Stomach smooth muscle (tissue), 2 donors: ENCODE data around the gene TGM5.
"Not testable (repeated sequence)": the region's sequence is repeated elsewhere in the genome, so short reads cannot be mapped to it uniquely, and the experiment has no call there.

Experiments
- H3K27ac ChIP-seq: one replicate; pipeline ENCODE4 v1.7.0; 2013; ENCODE audit warnings: mild to moderate bottlenecking, low read length, inconsistent platforms
- H3K27me3 ChIP-seq, 2 donors: one replicate each; pipeline ENCODE4 v1.7.0; 2013; ENCODE audit warnings: low read length in 2 of 2; ENCODE audit not compliant: insufficient read depth in 2 of 2, control insufficient read depth in 1 of 2
- H3K36me3 ChIP-seq, 2 donors: one replicate each; pipeline ENCODE4 v1.7.0; 2013; ENCODE audit warnings: low read length in 2 of 2; ENCODE audit not compliant: control insufficient read depth in 2 of 2, insufficient read depth in 2 of 2
- H3K4me1 ChIP-seq: one replicate; pipeline ENCODE4 v1.7.0; 2013; ENCODE audit warnings: low read length; ENCODE audit not compliant: control insufficient read depth, insufficient read depth
- H3K4me3 ChIP-seq, 2 donors: one replicate each; pipeline ENCODE4 v1.7.0; 2013; ENCODE audit warnings: low read length in 2 of 2
- H3K9ac ChIP-seq, 2 donors: one replicate each; pipeline ENCODE4 v1.7.0; 2013; ENCODE audit warnings: low read length in 2 of 2, mild to moderate bottlenecking in 1 of 2
- H3K9me3 ChIP-seq, 2 donors: one replicate each; pipeline ENCODE4 v1.7.0; 2013; ENCODE audit warnings: low read length in 2 of 2; ENCODE audit not compliant: control insufficient read depth in 2 of 2
- donor health status: healthy.
- donor health status: Pancreatic carcinoma.

TGM5 gene

DNA sequence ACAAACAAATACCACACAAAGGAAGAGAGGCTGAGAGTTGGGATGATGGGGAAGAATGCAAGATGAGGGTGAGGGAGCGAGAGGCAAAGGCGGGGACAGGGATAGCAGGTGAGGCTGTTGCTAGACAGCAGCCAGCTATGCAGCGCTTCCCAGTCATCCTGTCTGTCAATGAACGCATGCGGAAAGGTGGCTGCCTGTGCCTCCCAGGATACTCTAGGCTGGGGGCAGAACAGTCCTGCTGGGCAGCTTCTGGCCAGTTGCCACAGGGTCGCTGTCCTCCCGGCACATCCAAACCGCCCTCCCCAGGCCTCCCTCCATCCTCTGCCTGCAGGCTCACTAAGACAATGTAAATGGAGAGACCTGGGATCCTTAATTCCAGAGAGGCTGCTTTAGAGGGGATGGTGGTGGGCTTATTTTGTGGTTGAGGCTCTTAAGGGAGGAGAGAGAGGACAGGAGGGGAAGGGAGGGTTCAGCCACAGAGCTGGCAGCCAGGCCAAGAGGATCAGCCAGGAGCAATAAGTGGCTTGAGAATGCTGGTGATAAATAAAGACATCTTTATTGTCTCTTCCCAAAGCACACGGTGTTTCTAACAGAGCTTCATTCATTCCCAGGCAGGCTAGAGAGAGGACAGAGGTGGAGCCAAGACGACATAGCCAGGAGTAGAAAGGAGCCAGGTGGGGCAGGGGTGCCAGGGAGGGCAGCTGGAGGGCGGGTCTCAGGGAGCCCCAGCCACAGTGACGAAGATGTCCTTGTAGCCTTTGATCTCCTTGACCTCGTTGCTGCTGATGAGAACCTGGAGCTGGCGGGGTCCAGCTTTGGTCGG is 9.2 kb upstream of the TGM5 start:
- Histone ChIP-seq H3K9me3 (peaks cover 2 to 3% of the 10 kb centered on the region in 2 donors), H3K4me3 (no peak overlapping the region), H3K4me1 (no peaks in the 10 kb centered on the region), H3K27me3 (peaks cover 0 to 12% of the 10 kb centered on the region in 2 donors), H3K36me3 (no peaks in the 10 kb centered on the region), H3K9ac (no peak overlapping the region), H3K27ac (no peak overlapping the region)

DNA sequence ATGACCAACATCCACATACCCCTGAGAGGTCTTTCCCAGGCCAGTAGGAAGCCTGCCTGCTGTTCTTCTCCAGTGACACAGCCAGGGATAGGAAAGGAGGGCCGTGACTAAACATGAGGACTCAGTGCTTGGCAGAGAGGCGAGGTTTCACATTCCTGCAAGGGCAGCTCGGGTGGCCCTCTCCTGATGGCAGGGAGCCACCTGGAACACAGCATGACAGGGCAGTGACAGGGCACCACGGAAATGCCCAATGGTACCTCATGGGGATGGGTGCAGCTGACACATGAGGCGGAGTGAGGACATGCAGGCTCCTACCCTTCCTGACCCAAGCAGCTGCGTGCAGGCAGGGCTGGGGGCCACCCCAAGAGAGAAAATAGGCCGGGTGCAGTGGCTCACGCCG is 7.4 kb upstream of the TGM5 start:
- Histone ChIP-seq H3K4me1 (no peaks in the 10 kb centered on the region), H3K27ac (no peak overlapping the region), H3K36me3 (no peaks in the 10 kb centered on the region), H3K9me3 (peaks cover 2 to 3% of the 10 kb centered on the region in 2 donors), H3K4me3 (no peak overlapping the region), H3K9ac (no peak overlapping the region), H3K27me3 (peaks cover 2 to 11% of the 10 kb centered on the region in 2 donors)

DNA sequence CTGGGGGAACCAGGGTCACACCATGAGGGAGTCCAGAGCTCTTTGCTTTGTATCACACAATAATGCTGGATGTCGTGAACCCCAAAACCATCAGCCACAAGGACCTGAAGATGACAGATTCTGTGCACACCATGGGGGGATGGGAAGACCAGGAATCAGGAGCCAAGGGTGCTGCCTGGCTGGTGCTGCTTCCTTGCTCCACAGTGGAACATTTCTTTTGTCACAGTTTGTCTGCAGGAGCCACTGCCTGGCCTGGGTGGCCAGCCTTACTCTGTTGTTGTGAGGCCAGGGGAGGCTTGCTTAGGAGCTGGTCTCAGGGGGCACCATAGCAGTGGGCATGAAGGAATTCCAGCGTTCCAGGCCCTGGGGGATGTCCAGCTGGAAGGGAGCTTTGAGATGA is 6.5 kb upstream of the TGM5 start:
- Histone ChIP-seq H3K36me3 (no peaks in the 10 kb centered on the region), H3K4me1 (no peaks in the 10 kb centered on the region), H3K27ac (no peak overlapping the region), H3K4me3 (no peak overlapping the region), H3K27me3 (peaks cover 7 to 14% of the 10 kb centered on the region in 2 donors), H3K9ac (no peak overlapping the region), H3K9me3 (peaks cover 2 to 3% of the 10 kb centered on the region in 2 donors)

DNA sequence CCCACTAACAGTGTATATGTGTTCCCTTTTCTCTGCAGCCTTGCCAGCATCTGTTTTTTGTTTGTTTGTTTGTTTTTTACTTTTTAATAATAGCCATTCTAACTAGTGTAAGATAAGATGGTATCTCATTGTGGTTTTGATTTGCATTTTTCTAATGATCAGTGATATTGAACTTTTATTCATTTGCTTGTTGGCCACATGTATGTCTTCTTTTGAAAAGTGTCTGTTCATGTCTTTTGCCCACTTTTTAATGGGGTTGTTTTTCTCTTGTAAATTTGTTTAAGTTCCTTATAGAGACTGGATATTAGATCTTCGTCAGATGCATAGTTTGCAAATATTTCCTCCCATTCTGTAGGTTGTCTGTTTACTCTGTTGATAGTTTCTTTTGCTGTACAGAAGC is 5.2 kb upstream of the TGM5 start:
- H3K27me3 ChIP-seq = peaks cover 7 to 14% of the 10 kb centered on the region in 2 donors
- not testable (repeated sequence) for H3K27ac ChIP-seq, H3K36me3 ChIP-seq, H3K4me3 ChIP-seq, H3K9me3 ChIP-seq, H3K9ac ChIP-seq, H3K4me1 ChIP-seq

DNA sequence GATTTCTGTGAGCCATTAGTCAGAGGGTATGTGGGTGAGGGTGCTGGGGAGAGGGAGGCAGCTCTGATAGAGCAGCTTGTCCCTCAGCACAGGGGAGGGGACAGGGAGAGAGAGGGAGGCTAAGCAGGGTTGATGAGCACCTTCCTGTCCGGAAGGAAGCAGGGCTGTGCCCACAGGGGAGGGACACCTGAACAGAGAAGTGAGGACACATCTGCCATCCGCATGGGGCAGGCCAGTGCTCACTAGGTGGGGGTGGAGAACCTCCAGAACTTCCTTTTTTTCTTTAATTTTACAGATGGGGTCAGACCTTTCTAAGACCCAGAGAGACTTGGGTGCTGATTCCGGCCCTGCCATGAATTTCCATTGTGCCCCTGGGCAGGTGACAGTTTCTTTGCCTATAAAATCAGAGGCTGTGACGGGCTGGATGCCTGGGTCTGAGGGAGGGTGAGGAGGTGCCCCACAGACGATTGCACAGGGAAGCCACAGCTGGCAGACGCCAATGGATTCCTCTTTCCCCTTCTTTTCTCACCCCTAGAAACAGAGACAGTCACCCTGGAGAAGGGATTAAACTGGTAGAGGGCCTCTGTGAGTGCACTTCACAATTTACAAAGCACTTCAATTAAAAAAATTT is 4.1 kb upstream of the TGM5 start:
- no peaks in the 10 kb centered on the region for H3K36me3 ChIP-seq

DNA sequence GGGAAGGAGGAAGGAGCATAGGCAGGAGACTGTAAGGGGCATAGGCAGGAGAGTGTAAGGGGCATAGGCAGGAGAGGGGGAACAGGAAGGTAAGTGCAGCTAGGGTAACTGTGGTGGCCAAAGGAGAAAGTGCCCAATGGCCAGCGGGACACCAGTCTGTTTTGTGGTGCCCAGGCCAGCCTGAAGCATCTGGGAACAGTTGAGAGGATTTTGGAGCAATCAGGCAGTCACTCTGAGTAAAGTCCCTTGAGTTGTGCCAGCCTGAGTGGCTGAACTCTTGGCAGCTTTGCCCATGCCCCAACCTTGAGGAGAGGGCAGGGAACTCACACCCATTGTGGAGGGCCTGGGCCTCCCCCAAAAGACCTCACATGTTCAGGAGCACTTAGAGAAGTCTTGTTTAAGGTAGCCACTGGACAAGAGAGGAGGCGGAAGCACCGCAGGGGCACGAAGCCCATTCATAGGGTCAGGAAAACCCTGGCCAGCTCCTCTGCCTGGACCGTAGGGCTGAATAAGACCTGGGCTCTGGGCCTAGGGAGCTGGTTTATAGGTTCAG is 3.5 kb upstream of the TGM5 start:
- H3K9me3 ChIP-seq = peaks cover 2 to 3% of the 10 kb centered on the region in 2 donors
- no peaks in the 10 kb centered on the region for H3K36me3 ChIP-seq
- no peak overlapping the region for H3K4me3 ChIP-seq
- peaks cover 7 to 8% of the 10 kb centered on the region in 2 donors for H3K27me3 ChIP-seq
- no peaks in the 10 kb centered on the region for H3K4me1 ChIP-seq
- no peak overlapping the region for H3K9ac ChIP-seq
- no peak overlapping the region for H3K27ac ChIP-seq

More for the DNA sequence above, 4.1 kb upstream of the TGM5 start:
- no peak overlapping the region for H3K27ac ChIP-seq
- no peak overlapping the region for H3K9ac ChIP-seq
- H3K9me3 ChIP-seq = peaks cover 2 to 3% of the 10 kb centered on the region in 2 donors
- H3K4me3 ChIP-seq = no peak overlapping the region
- H3K4me1 ChIP-seq = no peaks in the 10 kb centered on the region
- H3K27me3 ChIP-seq = peaks cover 7 to 11% of the 10 kb centered on the region in 2 donors

DNA sequence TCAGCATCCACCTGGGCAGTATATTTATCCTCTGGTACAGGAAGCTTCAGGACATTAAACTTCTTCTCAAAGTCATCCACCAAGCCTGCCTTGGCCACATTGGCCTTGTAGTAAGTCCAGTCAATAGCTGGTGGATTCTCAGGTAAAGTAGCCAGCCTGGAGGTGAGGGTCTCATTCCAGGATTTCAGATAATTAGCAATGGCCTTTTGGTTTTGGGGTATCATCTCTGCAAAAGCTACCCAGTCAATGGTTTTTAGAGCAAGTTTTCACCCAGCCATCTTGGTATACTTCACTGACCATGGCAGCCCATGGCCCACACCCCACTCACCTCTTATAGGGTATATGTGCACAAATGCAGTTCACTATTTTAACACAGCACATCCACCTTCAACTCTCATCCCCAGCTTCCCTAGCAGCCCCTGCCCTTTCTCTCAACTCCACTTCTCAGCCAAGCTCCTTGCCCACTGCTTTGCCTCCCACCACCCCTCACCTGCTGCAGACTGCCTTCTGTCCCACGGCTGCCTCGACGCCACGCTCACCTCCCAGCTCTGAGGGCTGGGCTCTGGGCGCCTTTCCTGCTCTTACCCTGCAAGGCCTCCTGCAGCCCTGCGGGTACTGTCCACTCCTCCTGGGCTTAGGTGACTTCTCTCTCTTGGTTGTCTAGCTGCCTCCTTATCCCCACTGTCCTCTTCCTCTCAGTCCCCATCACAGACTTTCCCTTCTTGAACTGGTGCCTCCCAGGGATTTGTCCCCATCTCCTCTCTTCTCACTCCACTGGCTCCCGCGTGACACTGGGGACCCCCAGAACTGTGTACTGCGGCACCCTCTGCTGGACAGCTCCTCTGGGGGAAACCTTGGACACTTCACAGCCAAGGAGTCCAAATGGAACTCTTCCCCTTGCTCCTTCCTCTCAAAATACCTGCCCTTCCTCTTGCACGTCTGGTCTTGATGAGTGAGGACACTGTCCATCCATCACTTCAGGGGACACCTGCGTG is 1.7 kb upstream of the TGM5 start:
- H3K27me3 ChIP-seq = peaks cover 6 to 7% of the 10 kb centered on the region in 2 donors
- no peaks in the 10 kb centered on the region for H3K36me3 ChIP-seq
- H3K9ac ChIP-seq = no peak overlapping the region
- no peak overlapping the region for H3K4me3 ChIP-seq
- peaks cover 2 to 3% of the 10 kb centered on the region in 2 donors for H3K9me3 ChIP-seq
- H3K27ac ChIP-seq = no peak overlapping the region
- H3K4me1 ChIP-seq = no peaks in the 10 kb centered on the region

DNA sequence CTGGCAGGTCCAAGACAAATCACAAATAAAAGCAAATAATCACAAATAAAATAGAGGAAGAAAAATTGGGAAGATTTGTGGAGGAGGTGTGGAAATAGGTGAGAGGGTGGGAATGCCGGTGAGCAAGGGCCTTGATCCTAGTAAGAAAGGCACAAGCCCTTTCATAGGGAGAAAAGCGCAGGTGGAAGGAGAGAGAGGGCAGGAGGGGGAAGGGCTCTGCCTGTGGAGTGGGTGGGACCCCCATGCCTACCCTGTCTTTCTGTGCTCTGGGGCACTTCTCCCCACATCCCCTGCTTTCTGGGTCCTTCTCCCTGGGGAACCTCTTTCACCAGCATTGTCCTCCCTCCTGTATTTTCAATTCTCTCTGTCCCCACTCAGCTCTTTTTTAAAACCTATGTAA is 711 bp upstream of the TGM5 start:
- H3K9ac ChIP-seq = no peak overlapping the region
- no peak overlapping the region for H3K4me3 ChIP-seq
- H3K9me3 ChIP-seq = peaks cover 2% of the 10 kb centered on the region in 2 donors
- peaks cover 6 to 7% of the 10 kb centered on the region in 2 donors for H3K27me3 ChIP-seq
- no peaks in the 10 kb centered on the region for H3K36me3 ChIP-seq
- no peaks in the 10 kb centered on the region for H3K4me1 ChIP-seq
- no peak overlapping the region for H3K27ac ChIP-seq

DNA sequence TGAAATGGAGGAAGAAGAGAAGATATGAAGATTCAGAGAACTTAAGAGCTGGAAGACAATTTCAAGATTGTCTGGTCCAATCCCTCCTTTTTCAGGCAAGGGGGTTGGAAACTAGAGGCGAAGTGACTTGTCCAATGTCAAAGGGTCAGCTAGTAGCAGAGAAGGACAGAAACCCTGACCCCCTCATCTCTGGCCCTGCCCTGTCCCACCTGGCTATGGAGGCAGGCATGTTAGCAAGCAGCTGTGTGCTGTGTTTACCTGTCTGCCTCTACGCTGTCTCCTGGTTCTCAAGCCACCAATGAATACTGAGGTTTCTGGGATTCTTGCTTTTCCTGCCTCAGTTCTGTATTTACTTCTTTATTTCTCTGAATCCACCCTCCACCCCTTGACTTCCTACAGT is 342 bp downstream of the TGM5 start:
- Histone ChIP-seq H3K27me3 (peaks cover 6 to 7% of the 10 kb centered on the region in 2 donors), H3K9me3 (no peaks in the 10 kb centered on the region), H3K9ac (no peak overlapping the region), H3K4me1 (no peaks in the 10 kb centered on the region), H3K36me3 (no peaks in the 10 kb centered on the region), H3K27ac (no peak overlapping the region), H3K4me3 (no peak overlapping the region)

DNA sequence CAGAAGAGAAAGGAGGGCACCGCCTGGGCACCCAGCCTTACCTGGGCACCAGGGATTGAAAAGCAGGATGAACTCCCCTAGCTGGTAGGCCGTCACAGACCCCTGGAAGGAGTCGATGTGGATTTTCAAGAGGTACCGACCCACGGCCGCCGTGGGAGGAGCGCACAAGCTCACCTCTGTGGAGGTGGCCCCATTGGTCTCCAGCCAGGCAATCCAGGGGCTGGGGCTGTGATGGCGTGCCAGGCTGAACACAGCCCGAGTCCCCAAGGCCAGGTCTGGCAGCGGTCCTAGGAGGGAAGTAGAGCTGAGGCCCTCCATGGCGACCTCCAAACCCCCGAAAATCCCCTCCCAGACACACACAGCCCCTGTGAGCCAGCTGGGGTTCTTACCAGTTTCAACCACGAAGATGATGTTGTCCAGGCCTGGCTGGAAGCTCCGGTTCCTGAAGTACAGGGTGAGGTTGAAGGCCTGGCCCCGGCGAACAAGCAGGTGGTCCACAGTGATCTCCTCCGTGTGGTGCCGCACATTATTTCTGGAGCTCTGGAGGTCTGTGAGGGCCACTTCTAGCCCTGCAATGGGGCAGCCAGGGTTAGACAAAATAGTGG is 6.6 kb downstream of the TGM5 start:
- H3K9me3 ChIP-seq = no peaks in the 10 kb centered on the region
- no peak overlapping the region for H3K4me3 ChIP-seq
- no peak overlapping the region for H3K9ac ChIP-seq
- peaks cover 0 to 4% of the 10 kb centered on the region in 2 donors for H3K27me3 ChIP-seq
- no peaks in the 10 kb centered on the region for H3K4me1 ChIP-seq
- H3K27ac ChIP-seq = no peak overlapping the region
- no peaks in the 10 kb centered on the region for H3K36me3 ChIP-seq
